ENCODE measurements around the gene NPAS4. TPM values are rescaled to one million over a fixed set of nuclear protein-coding genes. Genes with fewer than 3 reads are reported as not detected.
"Not testable (repeated sequence)": the region's sequence is repeated elsewhere in the genome, so short reads cannot be mapped to it uniquely, and the experiment has no call there.

The NPAS4 gene
- not detected for total RNA-seq
- long read RNA-seq = 0 reads

- DNase-seq (no peak), ATAC-seq (no peak)
- intact Hi-C loops (cut with micrococcal nuclease) = no loop called here
Observed at GRCh38 chr11:66420671-66421476, at the start of gene NPAS4. Gene NPAS4, plus strand, starts transcription at chr11:66421035. Its CDS starts 145 bp downstream, at chr11:66421180.

GRCh38 chr11:66371627-66372415, 49.0 kb upstream of the NPAS4 start, which contains the start of gene SLC29A2:
Gene SLC29A2, minus strand, starts transcription at chr11:66371760. Its CDS starts 169 bp downstream, at chr11:66371591.
- DNase-seq (peak; percentile 88), ATAC-seq (peak; percentile 84)
- intact Hi-C loops (cut with micrococcal nuclease) = no loop called here

GRCh38 chr11:66373265-66373664, 47.6 kb upstream of the NPAS4 start:
- intact Hi-C loops (cut with micrococcal nuclease) = no loop called here
- peak; percentile 70 for ATAC-seq
- peak; percentile 55 for DNase-seq

- intact Hi-C loops (cut with micrococcal nuclease); DNase-seq; ATAC-seq: not testable (repeated sequence)
Observed at GRCh38 chr11:66373690-66374287, 47.0 kb upstream of the NPAS4 start.

- DNase-seq; ATAC-seq; intact Hi-C loops (cut with micrococcal nuclease): not testable (repeated sequence)
Observed at GRCh38 chr11:66380264-66380663, 40.6 kb upstream of the NPAS4 start.

- intact Hi-C loops (cut with micrococcal nuclease); ATAC-seq; DNase-seq: not testable (repeated sequence)
Observed at GRCh38 chr11:66384316-66384715, 36.5 kb upstream of the NPAS4 start.

GRCh38 chr11:66386171-66387069, 34.4 kb upstream of the NPAS4 start:
- ATAC-seq (peak; percentile 76), DNase-seq (peak; percentile 89)
- intact Hi-C loops (cut with micrococcal nuclease) = loop anchor here (5.0 kb wide), 1 partner anchor 74 kb away; no protein-coding TSS in a partner anchor

GRCh38 chr11:66388780-66389386, 32.0 kb upstream of the NPAS4 start:
- intact Hi-C loops (cut with micrococcal nuclease) = loop anchor here (5.0 kb wide), 1 partner anchor 77 kb away; no protein-coding TSS in a partner anchor
- DNase-seq (peak; percentile 70), ATAC-seq (peak; percentile 80)

GRCh38 chr11:66391322-66391721, 29.5 kb upstream of the NPAS4 start:
- intact Hi-C loops (cut with micrococcal nuclease) = no loop called here
- no peak for ATAC-seq

GRCh38 chr11:66393954-66394353, 26.9 kb upstream of the NPAS4 start:
- intact Hi-C loops (cut with micrococcal nuclease) = no loop called here
- no peak for ATAC-seq
- no peak for DNase-seq

More at GRCh38 chr11:66391322-66391721, 29.5 kb upstream of the NPAS4 start:
- no peak for DNase-seq

- no peak for DNase-seq
- intact Hi-C loops (cut with micrococcal nuclease) = no loop called here
- no peak for ATAC-seq
Observed at GRCh38 chr11:66407651-66408050, 13.2 kb upstream of the NPAS4 start.

GRCh38 chr11:66408488-66409214, 12.2 kb upstream of the NPAS4 start:
- DNase-seq (peak; percentile 94), ATAC-seq (peak; percentile 95)
- intact Hi-C loops (cut with micrococcal nuclease) = no loop called here

- DNase-seq = no peak
- no peak for ATAC-seq
- intact Hi-C loops (cut with micrococcal nuclease) = no loop called here
Observed at GRCh38 chr11:66409226-66409625, 11.6 kb upstream of the NPAS4 start.

GRCh38 chr11:66410191-66410590, 10.6 kb upstream of the NPAS4 start:
- no peak for DNase-seq
- ATAC-seq = no peak
- intact Hi-C loops (cut with micrococcal nuclease) = loop anchor here (10.0 kb wide), 1 partner anchor 265 kb away; the partner anchor contains the start of gene RBM4B

GRCh38 chr11:66411323-66411722, 9.5 kb upstream of the NPAS4 start:
- DNase-seq (no peak), ATAC-seq (no peak)
- intact Hi-C loops (cut with micrococcal nuclease) = loop anchor here (10.0 kb wide), 1 partner anchor 263 kb away; the partner anchor contains the start of gene RBM4B

GRCh38 chr11:66412110-66412509, 8.7 kb upstream of the NPAS4 start:
- intact Hi-C loops (cut with micrococcal nuclease) = loop anchor here (10.0 kb wide), 1 partner anchor 263 kb away; the partner anchor contains the start of gene RBM4B
- DNase-seq (no peak), ATAC-seq (no peak)

- DNase-seq = no peak
- intact Hi-C loops (cut with micrococcal nuclease) = loop anchor here (10.0 kb wide), 1 partner anchor 262 kb away; the partner anchor contains the start of gene RBM4B
- ATAC-seq = no peak
Observed at GRCh38 chr11:66413167-66413566, 7.7 kb upstream of the NPAS4 start.
